ENCODE results near the gene CSRP2. TPM values are rescaled to one million over a fixed set of nuclear protein-coding genes. Genes with fewer than 3 reads are reported as not detected.

The CSRP2 gene
- total RNA-seq, 2 donors from 2014 or later = 22.5 to 25.0 TPM

DNA sequence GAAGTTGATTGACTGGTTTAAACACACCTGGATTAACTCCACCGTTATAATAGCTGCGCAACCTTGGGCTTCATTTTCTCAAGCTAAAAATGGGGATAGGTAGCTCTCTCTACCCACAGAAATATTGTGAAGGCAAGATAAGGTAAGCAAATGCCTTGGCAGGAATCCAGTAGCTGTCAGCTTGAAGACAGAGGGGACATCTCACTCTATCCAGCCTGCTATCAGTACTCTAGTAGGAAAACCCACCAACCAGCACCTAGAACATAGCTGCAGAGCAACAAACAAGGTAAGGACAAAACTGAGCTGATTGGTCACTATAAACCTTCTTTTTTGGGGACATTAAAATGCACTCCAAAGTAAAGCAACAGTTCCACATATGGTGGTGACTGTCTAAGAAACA, 7.7 kb downstream of the CSRP2 start:
- no peak for DNase-seq (ENCODE audit: low spot score)
- intact Hi-C loops (cut with DNase I) = no loop called here

DNA sequence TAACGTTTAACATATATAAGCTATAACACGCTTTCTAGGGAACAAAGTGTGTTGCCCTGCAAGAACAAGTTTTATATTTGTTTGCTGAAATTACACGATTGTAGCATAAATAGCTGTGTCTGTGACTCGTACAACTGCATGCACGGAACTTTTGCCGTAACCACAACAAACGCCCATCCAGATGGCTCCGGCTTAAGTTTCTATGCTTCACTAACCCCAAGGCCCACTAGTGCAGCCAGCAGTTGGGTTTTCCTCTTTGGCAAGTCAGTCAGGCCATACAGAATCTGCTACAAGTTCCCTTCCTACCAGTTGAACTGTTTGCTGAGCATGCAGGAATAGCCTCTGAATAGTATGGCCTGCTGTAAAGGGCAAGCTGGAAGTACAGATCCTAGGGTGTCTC, 12.1 kb downstream of the CSRP2 start:
- intact Hi-C loops (cut with DNase I) = no loop called here
- DNase-seq (ENCODE audit: low spot score) = no peak

DNA sequence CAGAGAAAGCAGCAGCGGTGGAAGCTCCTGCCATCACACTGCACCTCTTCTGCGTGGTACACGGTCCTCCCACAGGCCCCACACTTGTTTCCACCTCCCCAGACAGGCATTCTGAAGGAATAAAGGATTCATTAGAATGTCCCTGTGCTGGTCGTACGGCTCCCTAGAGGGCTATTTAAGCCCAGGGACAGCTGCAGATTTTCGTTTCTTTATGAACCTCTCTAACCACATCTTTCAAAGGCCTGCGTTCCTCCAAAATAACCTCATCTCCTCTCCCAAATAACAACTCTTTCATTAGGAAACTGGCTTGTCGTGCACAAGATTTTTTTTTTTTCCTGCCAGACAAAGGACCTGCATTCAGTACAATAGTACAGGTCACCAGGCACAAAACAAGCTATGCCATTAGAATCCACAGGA, 12.7 kb downstream of the CSRP2 start:
- no peak for DNase-seq (ENCODE audit: low spot score)
- intact Hi-C loops (cut with DNase I) = no loop called here

DNA sequence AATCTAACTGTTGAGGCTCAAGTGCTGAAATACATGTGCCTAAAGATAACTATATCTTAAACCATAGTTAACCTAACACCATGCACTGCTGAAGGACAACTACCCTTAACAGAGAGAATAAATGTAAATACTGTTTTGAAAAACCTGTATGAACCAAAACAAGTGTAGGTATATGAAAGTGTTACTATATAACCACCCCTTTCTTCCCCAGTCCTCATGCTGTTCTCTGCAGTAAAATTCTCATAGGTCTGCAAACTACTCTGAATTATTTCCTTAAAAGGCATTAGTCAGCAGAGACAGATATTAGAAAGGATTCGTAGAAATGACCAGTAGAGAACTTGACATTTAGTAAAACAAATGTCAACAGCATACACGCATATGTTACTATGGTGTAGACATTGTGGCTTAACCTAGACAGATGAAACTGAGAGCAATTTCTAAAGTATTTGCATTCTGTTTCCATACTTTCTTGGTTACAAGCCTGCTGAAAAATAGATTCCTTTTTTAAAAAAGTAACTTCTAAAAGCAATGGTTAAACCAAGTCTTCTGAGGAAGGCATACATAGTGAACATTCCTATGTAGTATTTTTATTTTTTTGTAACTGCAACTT, 13.9 kb downstream of the CSRP2 start:
- no peak for DNase-seq (ENCODE audit: low spot score)
- intact Hi-C loops (cut with DNase I) = no loop called here

DNA sequence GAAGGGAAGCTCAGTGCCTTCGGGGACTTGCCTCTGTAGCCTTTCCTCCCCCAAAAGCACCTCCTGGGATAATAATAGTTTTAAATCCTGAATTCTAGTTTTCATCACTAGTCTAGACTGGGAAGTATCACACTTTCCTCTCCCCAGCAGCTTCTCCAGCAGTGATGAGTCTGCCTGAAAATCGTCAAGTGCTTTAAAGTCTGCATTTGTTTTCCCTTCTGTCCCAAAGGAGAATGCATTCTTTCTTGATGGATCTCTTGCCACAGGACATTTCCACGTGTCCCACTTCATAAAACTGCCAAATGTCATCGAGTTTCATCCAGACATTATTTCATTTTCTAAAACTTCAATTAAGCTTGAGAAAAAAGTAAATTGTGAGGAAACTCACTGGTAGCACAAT, 15.0 kb downstream of the CSRP2 start:
- DNase-seq (ENCODE audit: low spot score) = no peak
- intact Hi-C loops (cut with DNase I) = no loop called here

DNA sequence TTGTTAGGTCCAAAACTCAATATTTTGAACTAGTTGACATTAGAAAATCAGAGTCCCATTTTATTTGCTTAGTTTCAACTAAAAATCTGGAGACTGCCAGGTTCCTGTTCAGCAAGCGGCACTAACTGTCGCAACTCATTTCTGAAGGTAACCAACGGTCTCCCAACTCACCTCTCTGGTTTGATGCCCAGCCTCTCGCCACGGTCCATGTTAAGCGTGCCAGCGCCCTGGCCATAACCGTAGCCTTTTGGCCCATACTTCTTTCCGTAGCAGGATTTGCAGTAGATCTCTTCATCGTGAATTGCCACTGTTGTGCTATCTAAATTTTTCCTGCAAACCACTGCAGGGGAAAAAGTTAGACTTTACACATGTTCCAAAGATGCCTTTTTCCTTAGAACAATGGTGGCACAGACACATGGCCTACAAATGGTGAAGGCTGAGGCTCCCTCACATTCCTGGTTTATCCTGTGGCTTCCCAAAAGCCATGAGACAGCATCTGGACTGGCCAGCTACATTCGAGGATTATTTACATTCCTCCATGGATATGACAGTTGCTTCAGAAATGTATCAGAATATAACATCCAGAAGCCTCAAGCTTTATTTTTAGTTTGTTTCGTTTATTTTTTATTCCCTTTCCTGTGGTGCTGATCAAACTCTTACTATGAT, 15.7 kb downstream of the CSRP2 start:
- no peak for DNase-seq (ENCODE audit: low spot score)
- intact Hi-C loops (cut with DNase I) = no loop called here

DNA sequence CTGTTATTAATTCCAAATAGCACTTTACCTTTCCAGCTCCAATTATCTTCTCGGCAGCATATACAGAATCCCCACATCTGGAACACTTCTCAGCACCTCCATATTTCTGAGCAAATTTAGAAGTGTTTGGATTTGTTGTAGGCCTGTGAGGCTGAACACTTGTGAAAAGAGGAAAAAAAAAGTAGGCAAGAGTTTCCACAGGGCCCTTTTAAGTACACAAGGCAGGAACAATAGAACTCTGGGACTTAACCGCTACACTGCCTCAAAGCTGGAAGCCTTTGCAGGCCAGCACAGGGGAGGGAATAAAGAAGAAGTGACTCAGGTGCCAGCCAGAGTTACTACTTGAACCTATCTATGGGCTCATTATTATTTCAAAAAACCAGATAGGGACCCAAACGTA, 18.6 kb downstream of the CSRP2 start:
- intact Hi-C loops (cut with DNase I) = no loop called here

DNA sequence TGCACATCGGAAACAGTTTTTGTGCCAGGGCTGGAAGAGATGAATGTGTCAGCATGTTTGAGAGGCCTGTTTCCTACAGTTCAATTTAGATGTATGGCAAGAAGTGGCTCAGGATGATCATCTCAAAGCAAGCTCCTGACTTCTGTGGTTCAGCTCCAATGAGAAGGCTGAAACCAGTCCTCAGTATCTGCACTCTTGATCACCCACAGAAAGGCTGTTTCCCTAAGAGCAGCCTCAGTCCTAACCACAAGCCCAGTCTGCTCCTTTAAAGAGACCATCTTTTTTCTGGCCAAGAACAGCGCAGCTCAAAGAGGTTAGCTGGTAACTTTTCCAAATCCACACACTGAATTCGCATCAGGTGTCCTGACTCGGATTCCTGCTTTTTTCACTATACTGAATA, 19.2 kb downstream of the CSRP2 start:
- intact Hi-C loops (cut with DNase I) = no loop called here
- no peak for DNase-seq (ENCODE audit: low spot score)

More for the DNA sequence above, 18.6 kb downstream of the CSRP2 start:
- DNase-seq (ENCODE audit: low spot score) = no peak

DNA sequence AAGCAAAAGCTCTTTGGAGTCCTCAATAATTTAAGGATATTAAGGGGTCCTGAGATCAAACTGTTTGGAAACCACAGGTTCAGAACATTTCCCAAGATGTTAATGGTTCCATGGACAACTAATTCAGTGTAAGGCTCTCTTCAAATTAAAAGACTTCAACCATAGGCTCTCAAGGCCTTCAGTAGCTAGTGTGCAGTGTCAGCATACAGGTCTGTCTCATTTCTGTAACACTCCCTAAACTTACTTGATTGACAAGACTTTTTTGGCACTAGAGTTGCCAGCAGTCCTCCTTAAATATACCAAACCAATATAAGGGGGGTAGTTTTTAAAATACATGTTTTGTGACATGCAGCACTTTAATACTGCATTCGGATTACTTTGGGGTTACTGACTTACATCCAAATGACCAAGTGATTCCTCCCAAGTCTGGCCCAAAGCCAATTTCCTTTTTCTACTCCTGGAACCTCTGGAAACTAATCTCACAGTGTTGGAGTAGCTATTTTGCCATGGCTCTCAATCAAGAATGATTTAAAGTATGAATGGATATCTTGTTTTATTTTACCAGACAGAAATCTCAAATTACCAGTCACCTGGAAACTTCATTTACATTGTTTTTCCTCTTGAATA, 22.7 kb downstream of the CSRP2 start:
- DNase-seq (ENCODE audit: low spot score) = no peak
- intact Hi-C loops (cut with DNase I) = no loop called here

DNA sequence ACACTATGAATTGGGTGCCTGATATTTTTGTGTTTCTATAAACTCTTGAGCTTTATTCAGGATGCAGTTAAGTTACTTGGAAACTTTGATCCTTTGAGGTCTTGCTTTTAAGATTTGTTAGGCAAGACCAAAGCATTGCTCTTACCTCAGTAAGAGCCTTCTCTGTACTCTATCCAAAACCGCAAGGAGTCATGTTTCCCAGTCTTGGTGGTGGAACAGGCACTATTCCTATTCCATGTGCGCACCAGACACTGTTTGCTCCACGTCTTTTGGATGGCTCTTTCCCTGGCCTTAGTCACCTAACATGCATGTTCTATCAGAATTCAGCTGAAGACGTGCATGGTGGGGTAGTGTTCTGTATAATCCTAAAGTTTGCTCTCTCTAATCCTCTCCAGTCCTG, 23.5 kb downstream of the CSRP2 start:
- intact Hi-C loops (cut with DNase I) = no loop called here
- no peak for DNase-seq (ENCODE audit: low spot score)

DNA sequence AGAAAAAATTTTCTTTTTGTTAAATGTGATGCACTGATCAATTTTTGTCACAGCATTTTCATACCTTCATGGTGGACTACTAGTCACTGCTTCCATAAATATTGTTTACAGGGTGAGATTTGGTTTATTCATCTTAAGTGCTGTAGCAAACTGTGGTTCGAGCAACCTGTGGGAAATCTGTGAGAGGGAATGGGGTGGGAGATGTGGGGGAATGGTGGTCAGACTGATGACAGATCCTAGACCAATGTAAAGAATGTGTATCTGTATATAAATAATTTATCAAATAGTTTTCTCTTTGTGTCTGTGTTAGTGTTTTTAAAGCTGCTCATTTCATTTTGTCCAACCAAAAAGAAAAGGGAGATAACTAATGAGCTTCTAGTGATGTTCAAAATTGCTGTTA, 26.7 kb downstream of the CSRP2 start:
- DNase-seq (ENCODE audit: low spot score) = no peak
- intact Hi-C loops (cut with DNase I) = no loop called here

DNA sequence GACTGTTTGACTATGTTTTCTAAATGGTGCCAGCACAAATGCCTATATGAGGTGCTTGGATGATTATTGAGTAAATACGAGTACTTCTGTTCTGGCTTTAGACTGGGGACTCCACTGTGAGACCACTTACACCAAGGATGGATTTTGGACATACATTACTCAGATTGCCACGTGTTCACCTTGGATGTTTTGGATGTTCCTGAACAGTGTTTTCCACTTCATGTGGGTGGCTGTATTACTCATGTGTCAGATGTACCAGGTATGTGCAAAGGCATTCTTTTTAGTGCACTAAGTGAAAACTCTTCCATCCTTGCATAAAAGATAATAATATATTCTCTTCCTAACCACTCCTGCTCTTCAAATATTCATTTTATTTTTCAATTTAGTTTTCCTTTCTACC, 30.7 kb downstream of the CSRP2 start:
- intact Hi-C loops (cut with DNase I) = no loop called here

DNA sequence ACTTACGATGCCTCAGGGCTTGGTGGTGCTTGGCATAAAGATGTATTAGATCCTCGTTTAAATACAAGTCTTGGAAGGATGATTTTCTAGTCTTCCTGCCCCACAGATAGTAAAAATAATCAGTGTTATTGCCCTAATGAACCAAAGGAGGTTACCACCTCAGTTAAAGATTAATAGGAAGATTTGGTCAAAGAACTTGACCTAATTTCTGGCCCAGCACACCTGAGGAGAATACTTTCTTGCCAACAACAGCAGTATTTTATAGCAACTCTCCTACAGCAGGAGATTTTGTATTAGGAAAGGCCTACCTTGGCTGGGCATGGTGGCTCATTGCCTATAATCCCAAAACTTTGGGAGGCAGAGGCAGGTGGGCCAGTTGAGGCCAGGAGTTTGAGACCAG, 31.6 kb downstream of the CSRP2 start:
- no peak for DNase-seq (ENCODE audit: low spot score)
- intact Hi-C loops (cut with DNase I) = no loop called here

More for the DNA sequence above, 30.7 kb downstream of the CSRP2 start:
- no peak for DNase-seq (ENCODE audit: low spot score)

DNA sequence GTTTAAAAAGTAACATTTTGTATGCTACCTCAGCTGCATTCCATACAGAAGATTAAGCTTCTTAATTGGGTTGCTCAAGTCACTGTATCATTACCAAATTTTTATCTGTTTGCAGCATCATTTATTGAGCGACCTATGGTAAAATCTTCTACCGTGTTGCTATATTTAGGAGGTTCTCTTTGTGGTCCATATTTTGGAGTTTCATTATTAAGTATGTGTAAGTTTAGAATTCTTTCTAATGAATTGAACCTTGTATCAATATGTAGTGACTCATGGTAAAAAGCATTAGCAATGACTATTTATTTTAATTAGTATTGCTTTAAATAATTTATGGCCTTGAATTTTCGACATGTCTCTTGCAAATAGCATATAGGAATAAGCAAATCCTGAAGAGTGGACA, 42.2 kb downstream of the CSRP2 start:
- no peak for DNase-seq (ENCODE audit: low spot score)
- intact Hi-C loops (cut with DNase I) = no loop called here

DNA sequence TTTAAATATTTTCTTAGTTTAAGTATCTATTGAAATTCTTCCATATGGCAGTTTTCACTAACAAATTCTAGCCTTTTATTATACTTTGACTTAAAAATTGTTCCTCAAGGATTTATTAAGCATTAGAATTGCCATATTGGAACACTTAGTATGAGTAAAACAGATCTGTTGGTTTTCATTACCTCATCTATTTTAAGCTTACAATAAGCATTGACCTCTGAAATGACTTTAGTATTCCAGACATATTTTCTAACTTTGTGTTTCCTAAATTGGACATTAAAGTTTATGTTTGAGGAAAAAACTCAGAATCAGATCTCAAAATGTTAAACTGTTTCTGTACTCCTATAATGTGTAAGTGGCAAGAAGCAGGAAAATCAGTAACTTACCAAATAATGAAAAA, 48.4 kb downstream of the CSRP2 start:
- no peak for DNase-seq (ENCODE audit: low spot score)
- intact Hi-C loops (cut with DNase I) = no loop called here

DNA sequence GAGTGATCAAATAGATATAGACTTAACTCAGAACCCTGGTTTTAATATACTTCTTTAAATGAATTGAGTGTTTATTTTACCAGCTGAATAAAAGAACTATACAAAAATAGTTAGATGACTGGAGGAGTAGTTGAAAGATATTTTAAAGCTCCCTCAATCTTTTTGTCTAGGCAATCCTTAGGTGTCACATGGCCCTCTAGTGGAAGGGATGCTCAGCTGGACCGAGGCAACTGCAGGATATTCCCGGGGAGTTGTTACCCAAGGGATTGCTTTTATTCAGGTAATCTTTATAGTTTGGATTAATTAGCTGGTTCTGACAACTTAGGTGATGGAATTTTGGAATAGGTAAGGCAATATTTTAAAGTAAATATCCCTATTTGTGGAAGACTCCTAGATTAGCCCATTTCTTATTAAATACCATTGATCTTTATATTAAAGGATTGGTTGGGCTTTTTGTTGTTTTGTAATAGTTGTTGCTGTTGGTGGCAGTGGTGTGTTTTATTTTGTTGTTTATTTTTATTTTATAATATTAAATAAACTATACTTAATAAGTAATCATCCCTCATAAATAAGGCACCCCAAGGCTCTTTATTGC, 57.8 kb downstream of the CSRP2 start:
- intact Hi-C loops (cut with DNase I) = no loop called here
- DNase-seq (ENCODE audit: low spot score) = no peak

DNA sequence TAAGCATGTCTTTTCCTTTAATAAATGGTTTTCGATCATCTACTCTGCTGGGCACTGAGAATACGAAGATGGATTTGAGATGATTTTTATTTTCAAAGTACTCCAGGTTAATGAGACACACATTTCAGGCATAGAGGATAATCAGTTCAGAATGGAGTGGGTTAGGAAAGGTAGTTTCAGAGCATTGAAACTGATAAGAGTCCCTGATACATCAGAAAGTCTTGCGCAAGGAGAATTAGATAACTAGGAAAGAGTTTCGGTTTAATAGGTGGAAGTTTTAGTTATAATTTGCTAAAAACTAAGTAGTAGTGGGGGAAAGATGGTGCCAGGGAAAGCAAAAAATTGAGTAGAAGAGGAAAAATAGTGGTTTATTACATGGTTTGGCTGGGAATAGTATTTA, 64.8 kb downstream of the CSRP2 start:
- intact Hi-C loops (cut with DNase I) = no loop called here
- DNase-seq (ENCODE audit: low spot score) = no peak

DNA sequence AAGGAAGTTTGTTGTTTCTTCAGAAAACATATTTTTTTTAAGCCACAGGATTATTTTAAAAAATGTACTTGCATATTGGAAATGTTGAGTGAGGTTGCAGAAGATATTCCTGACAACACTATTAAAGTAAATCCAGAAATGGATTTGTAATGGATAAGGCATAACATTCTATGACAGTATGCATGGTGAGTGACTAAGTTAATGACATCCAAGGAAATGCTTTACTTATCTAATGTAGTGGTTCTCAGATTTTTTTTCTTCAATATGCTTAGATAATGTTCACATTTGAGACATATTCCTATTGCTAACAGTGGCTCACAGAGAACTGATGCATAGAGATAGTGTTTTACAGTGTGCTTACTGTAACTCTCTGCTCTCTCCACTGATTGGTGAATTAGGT, 65.6 kb downstream of the CSRP2 start:
- DNase-seq (ENCODE audit: low spot score) = no peak
- intact Hi-C loops (cut with DNase I) = no loop called here

DNA sequence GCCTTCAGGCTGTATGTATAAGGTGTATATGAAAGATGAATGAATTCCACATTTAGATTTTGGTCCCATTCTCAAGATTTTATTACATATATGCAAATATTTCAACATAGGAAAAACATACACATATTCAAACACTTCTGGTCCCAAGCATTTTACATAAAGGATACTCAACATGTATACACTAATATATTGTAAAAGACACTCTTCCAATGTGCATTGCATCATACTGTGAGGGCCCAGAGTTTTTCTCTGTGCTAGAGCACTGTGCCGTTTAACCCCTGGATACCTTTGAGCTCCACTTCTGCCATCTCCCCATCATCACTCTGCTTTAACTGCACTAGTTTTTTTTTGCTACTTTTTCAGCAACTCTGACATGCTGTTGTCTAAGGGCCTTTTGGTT, 66.8 kb downstream of the CSRP2 start:
- no peak for DNase-seq (ENCODE audit: low spot score)
- intact Hi-C loops (cut with DNase I) = no loop called here

DNA sequence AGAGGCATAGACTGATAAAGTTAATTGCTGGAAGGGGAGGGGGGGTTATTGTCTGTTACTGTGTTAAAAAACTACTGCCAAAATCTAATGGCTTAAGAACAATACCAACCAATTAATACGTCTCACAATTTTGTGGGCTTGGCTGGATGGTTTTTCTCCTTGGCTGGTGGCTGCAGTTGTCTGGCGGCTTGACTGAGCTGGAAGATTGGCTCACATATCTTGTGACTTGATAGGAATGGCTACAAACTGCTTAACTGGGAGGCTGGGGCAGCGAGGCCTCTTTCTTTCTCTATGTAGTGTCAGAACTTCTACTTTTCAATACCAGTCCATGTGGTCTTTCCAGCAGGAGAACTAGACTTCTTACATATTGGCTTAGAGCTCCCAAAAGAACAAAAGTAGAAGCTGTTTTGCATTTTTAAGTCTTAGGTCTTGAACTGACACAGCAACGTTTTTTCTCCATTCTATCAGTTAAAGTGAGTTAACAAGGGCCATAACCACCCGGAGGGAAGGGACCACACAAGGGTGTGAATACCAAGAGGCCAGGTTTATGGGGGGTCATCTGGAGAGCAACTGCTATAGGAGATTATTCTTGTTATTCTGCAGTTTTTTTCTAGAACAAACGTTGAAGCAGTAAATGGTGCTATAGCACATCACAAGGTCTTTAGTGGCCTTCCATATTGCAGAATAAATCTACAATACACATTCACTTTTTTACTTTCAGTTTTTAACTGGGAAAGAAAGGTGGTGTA, 68.0 kb downstream of the CSRP2 start:
- intact Hi-C loops (cut with DNase I) = no loop called here
- DNase-seq (ENCODE audit: low spot score) = no peak

Measured in posterior vena cava (tissue), 2 donors.